ENCODE measurements around the gene MMP12.

Gene MMP12

DNA sequence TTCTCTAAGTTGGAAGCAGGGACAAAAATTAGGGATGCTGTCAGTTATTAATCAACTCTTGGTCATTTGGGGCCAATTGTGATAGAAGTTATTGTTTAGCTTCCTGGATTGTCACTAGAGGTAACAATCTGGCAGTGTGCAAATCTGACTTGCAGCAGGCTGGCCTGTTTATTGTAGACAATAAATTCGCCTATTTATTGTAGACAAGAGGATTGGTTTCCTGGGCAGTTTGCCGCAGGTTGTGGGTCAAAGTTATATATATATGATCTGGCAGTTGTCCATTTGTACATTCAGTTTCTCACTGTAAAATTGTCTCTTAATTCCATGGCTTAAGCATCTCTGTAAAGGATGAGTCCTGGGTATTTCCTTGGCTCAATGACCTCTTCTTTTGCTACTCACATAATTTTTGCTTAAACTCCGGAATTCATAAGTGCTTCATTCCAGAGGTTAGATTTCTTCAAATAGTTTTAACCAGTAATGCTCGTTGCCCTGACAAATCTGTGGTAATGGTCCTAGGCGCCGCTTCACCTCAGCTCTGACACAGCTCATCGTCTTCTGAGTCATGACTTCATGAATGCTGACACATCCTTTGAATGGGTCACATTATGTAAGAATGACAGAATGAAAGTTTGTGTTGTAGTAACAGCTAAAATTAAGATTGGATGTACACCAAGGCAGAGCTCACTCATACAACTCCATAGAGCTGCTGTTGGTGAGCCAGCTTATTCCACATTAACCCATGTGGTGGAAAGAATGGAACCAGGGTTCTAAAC lies 23.6 kb downstream of the MMP12 start:
- peak; percentile 81 for DNase-seq (ENCODE audit: low read depth)

DNA sequence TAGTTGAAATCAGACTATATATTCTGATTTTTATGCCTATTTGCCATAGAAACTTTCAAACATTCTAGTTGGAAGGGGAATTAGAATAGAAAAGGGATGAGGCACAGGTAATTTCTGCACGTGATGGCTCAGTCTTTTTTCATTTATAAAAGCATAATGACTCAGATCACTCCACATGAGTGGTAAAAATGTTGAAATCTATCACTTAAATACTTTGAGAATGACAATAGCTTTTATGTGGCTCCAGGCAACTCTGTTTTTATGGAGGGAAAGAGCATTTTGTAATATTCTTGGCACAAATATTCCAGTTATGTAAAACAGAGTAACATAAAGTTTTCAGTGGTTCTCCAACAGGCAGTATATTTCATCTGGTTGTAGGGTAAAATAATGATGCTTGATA lies 25.5 kb downstream of the MMP12 start:
- DNase-seq (ENCODE audit: low read depth): peak; percentile 52

DNA sequence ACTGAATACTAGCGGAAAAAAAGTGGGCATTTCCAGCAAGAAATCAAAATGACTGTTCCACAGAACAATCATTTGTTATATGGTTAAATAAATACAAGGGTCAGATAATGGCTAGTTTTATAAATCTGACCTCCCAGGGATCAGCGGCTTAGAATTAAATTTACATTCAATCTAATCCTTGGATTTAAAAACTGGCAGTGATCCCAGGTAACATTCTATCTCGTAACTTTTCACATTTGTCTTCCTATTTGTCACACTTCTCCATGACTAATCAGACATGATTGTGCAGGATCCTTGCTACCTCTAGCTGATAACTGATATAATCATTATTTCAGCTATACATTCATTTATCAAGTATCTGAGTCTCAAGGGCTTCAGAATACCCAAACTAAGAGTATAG lies 28.5 kb downstream of the MMP12 start:
- DNase-seq (ENCODE audit: low read depth): peak; percentile 66

DNA sequence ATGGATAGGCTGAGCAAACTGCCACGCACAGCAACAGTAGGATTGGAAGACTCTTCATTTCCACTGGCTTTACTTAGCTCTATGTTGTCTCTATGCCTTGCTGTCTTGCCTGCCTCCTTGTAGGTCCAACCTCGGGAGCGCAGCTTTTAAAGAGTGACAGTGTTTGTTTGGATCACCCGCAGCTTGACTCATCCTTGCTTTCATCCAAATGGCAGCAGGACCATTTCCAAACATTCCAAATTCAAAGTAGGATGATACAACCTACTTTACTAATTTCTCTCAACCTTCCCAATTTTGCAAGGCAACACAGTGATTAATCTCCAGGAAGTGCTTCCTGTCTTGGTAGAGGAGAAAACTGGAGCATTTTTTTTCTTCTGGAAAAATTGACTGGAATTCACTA lies 31.3 kb downstream of the MMP12 start, which contains the start of gene MMP3:
MMP3 (minus strand) TSS at position 121 of the 400 bp plus-strand sequence; CDS start at position 58, 63 bp downstream.
- DNase-seq (ENCODE audit: low read depth): no peak

DNA sequence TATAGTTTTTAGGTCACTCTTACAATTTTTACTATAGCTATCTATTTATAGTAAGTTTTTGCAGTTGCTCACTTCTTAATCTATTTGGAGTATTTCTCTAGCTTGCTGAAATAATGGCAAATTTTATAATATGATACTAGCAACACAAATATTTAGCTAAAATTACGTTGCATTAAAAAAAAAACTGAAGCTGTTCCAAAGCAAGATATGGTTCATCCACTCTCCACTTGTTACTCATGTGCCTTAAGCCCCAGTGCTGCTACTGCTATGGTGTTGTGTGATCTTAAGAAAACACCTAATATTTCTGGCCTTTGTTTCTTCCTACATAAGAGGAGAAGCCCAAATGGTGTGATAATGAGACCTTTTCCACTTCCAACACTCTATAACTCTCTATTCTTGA lies 31.9 kb downstream of the MMP12 start:
- no peak for DNase-seq (ENCODE audit: low read depth)

DNA sequence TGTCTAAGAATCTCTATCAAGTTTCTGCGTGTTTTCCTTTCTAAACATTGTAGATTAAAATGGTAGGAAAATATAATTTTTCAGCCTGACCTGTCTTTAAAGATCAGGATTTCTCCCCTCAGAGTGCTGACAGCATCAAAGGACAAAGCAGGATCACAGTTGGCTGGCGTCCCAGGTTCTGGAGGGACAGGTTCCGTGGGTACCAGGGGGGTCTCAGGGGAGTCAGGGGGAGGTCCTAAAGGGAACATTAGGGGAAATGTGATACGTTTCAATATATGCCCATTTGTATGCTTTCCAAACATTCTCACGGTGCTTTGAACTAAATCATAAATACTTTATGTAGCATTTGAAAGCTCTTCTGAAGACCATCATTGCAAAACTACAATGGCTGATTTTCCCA lies 34.8 kb downstream of the MMP12 start:
- no peak for DNase-seq (ENCODE audit: low read depth)

DNA sequence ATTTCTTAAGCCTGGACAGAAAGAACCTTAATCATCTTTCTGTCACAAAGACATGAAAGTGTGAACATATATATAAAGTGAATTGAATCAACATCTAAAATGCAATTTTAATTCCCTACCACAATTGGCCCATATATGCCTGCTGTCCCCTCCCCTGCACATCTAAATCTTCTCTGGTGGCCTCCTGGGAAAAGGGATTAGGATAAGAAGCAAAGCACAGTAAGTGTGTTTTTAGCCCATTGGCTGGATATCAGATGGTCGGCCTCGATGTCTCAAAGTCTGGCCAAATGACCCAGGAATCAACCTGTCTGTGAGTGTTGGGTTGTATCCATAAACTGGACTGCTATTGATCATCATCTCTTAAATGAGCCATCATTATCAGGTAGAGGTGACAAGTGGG lies 37.1 kb downstream of the MMP12 start:
- no peak for DNase-seq (ENCODE audit: low read depth)

DNA sequence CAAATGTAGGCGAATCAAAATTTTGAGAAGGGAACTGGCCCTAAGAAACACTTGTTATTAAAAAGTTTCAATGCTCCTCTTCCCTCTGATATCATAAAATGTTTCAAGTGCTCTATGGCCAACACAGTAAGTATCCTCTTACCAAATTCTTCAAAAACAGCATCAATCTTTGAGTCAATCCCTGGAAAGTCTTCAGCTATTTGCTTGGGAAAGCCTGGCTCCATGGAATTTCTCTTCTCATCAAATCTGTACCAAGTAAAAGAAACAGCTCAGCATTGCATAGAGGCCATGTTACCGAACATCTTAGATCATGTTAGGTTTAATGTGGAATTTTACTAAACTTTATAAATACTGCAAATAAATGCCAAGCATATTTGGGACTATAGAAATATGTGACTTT lies 37.6 kb downstream of the MMP12 start:
- DNase-seq (ENCODE audit: low read depth): no peak

DNA sequence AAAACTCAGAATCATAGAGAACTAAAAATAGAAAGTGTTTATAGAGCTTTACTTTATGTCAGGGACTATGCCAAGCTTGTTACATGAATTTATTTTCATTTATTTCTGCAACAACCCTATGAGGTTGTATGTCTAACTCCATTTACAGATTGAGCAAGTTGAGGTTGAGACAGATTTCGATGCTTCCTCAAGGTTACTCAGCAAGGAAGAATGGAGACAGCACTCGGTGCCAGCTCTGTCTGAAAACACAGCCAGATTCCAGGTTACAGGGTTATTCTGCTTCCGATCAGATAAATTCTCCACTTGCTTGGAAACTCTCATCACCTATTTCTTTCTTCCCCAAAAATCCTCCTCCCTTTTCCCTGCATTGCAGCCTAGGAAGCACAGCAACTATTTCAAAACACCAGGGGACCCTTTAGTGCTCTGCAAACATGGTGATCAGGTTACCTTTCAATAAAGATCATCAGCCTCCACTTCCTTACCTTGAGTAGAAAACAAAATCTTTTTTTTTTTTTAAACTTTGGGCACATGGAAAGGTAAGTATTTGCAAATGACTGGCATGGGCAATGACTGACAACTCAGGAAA lies 38.4 kb downstream of the MMP12 start:
- peak; percentile 84 for DNase-seq (ENCODE audit: low read depth)

DNA sequence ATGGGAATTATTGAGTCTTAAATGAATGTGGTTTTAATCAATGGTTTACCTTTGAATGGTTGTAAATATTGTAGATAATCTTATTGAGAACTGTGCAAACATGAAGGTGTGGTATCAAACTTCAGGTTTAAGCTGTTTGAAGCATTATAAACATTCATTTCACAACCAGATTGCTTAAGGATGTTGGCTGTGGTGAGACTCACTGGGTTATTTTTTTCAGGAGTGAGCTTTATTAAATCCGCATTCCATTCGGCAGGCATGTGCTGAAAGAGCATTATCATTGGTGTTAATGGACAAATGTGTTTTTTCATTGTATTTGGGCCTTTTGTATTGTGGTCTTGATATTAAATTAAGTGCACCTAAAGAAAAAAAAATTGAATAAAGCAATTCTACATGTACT lies 41.1 kb downstream of the MMP12 start:
- peak; percentile 65 for DNase-seq (ENCODE audit: low read depth)

DNA sequence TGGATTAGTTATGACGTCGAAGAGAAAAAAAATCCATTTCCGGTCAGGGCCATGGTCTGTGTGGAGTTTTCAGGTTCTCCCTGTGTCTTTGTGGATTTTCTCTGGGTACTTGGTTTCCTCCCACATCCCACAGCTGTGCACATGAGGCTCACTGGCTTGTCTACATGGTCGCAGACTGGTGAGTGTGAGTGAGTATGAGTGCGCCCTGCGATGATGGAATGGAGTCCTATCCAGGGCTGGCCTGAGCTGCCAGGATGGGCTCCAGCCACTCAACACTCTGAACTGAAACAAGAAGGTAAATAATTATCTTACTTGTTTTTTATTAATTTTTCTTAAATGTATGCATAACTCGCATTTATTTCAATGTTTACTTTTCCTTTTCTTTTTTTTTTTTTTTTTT lies 42.2 kb downstream of the MMP12 start:
- DNase-seq (ENCODE audit: low read depth): no peak

DNA sequence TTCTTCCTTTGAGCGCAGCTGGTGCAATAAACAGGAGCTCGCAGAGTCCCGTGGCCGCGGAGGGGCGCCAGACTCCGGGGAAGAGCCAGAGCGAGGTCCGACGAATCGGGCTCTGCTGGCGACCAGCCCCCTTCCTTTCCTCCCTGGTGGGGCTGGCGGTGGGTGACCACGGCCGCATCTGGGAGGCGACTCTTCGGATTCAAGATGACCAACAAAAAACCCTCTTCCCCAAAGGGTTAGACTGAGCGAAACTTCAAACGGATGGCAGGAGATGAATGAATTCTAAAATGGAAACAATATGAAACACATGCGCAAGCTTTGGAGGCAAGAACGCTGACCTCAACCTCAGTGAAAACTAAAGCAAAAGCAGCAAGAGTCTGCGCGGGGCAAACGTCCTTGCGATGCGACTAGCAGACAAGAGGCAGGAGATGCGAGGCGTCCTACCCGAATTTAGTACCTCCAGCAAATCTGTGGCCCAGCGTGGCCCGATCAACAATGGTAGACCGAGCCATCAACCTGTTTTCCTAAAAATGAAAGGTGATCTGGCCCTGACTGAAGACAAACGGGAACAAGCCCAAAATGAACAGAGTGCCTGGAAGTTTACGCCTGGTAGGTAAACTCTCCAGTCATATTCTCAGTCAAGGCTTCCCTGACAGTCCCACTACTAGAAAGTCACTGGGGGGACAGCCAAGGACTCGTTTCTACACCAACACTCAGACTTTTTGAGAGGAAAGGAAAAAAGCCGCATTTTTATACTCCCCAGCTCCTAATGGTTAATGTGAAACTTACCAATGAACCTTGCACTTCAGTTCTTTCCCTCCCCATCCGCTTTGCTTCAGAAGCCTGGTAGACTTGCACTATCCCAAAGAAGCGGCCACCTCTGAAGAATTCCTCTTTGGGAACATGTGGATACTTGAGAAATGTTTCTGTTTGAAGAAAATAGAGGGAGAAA lies 43.0 kb downstream of the MMP12 start:
- peak; percentile 39 for DNase-seq (ENCODE audit: low read depth)

DNA sequence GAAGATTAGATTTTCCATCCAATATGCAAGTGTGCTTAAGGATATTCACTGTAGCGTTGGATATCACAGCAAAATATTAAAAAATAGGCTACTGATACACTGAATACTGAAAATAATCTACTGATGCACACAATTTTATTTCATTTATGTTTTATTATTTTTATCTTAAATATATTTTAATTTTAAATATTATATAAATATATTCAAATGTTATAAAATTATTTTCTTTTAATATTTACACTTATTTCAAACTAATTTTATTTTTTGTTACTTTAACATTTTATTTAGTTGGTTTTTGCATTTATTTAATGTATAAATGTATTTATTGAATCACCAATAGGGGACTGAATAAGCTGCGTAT lies 43.7 kb downstream of the MMP12 start:
- no peak for DNase-seq (ENCODE audit: low read depth)

DNA sequence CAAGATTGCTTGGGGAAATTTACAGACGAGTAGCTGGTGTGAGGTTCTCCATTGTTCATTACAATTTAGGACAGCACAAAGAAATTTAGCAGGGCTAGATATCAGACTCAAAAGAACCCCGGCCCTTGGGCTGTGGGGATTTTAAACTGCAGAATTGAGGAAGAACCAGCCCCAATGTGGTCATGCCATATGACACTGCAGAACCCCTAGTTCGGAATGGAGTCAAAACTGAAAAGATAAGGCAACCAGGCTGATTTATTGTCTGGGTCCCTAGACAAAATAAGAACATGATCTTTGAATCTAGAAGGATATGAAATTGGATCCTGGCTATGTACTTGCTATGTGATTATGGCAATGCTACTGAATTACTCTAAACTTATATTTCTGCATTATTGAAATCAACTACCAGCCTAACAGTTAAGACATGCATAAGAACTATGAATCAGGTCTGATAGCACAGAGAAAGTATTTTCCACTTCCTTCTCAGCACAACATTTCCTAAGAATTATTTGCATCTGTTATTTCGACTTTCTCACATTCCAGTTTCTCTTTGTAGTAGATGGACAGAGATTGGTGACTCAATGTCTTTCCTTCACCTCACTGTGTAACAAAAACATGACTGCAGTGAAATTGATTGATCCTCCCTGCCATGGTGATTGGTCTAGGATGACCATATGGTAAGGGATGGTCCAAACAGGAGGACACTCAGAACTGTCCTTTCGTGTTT lies 44.6 kb downstream of the MMP12 start:
- DNase-seq (ENCODE audit: low read depth): peak; percentile 47

DNA sequence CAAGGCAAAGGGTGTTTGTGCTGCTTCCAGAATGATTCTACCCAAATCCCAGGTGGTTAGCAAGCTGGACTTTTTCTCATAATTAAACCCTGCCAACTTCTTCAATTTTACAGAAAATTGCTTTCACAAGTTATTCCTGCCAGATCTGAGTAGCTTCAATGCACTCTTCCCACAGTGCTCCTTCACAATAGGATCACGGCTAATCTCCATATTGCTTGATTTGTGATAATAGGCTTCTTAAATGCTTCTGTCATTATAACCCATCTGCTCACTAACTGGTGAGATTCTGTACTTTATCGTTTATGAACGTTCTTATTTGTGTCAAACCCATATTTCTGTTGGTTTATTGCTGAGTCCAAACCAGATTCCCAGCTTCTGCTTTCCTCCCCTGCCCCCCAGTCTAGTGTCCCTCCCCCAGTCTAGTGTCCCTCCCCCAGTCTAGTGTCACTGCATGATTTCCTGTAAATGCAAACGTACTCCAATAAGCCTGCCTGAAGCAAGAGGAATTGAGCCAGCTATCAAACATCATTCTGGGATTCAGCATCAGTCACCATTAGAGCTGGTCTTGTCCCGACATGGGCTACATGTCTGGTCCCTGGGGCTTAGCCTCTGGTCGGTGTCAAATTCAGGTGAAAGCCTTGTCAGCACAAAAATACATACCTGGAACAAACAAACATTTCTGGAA lies 45.3 kb downstream of the MMP12 start:
- no peak for DNase-seq (ENCODE audit: low read depth)

DNA sequence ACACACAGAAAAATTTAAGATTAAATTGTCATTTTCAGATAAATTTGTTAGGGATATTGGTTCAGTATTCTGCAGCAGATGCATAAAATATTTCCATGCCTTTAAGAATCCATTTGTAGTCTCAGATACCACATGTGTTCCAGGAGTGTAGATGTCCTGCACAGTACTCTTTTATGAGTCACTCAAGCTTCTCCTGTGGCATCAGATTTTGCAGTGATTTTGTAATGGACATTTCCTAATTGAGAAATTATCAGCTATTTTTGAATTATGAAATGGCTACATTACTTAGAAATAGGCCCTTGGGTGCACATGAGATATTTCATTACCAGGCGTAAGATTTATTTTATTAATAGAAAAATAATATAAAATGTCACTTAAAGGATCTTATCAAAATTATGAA lies 50.2 kb downstream of the MMP12 start:
- DNase-seq (ENCODE audit: low read depth): peak; percentile 15

DNA sequence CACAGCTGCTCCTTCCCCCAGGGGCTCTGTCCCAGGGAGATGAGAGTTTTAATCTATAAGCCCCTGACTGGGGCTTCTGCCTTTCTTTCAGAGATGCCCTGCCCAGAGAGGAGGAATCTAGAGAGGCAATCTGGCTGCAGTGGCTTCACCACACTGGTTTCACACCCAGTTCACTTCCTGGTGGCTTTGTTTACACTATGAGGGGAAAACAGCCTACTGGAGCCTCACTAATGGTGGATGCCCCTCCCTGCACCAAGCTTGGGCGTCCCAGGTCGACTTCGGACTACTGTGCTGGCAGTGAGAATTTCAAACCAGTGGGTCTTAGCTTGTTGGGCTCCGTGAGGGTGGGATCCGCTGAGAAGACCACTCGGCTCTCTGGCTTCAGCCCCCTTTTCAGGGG lies 55.3 kb downstream of the MMP12 start:
- DNase-seq (ENCODE audit: low read depth): no peak

DNA sequence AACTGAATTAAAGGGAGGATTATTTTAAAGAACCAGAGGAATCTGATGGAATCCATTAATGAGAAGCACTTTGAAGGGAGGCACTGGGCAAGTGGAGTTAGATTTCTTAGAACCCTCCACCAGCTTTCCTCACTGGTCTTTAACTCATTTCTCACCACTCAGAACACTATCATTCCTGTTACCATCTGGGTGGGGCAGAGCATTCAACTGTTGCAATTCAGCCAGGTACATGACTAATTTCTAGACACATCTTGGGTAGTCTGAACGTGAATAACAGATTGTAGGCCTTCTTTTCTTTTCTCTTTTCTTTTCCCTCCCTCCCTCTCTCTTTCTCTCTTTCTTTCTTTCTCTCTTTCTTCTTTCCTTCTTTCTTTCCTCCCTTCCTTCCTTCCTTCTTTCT lies 61.3 kb downstream of the MMP12 start:
- no peak for DNase-seq (ENCODE audit: low read depth)

All from amniotic epithelial cell (primary cell).